Activated naive CD4-positive, alpha-beta T cell treated with anti-CD3 and anti-CD28 coated beads, Interleukin-2, amount 50 U/mL, for 72 hours (primary cell): ENCODE results near the gene CYP46A1. TPM values are rescaled to one million over a fixed set of nuclear protein-coding genes. Genes with fewer than 3 reads are reported as not detected.
"Not testable (repeated sequence)": the region's sequence is repeated elsewhere in the genome, so short reads cannot be mapped to it uniquely, and the experiment has no call there.

ENCODE experiments used
- ATAC-seq, 2 donors: fragments of 150-1000 bp; cut with Tn5 transposase; 2 replicates each; pipeline ENCODE4 v1.10.0; 2021; ENCODE audit warnings: mild to moderate bottlenecking in 2 of 2, moderate library complexity in 2 of 2
- DNase-seq, 2 donors: peaks; one replicate each; pipeline ENCODE4 v3.0.0; 2021 to 2022; ENCODE audit warnings: low spot score in 2 of 2
- H3K27ac Mint-ChIP-seq, 2 donors: one replicate each; pipeline ENCODE4 v1.8.0; 2022; ENCODE audit warnings: mild to moderate bottlenecking in 2 of 2, mixed read lengths in 2 of 2
- H3K36me3 Mint-ChIP-seq, 2 donors: one replicate each; pipeline ENCODE4 v1.8.0; 2022; ENCODE audit warnings: mixed read lengths in 2 of 2
- H3K9me3 Mint-ChIP-seq, 2 donors: one replicate each; pipeline ENCODE4 v1.8.0; 2022; ENCODE audit warnings: mixed read lengths in 2 of 2
- total RNA-seq, 2 donors: library from RNA; stranded (reverse); gene quantifications; one replicate each; pipeline ENCODE4 v1.2.3, GENCODE V29; 2022

Gene CYP46A1
- total RNA-seq: under 1 TPM; 0.14 to 0.21 TPM

DNA sequence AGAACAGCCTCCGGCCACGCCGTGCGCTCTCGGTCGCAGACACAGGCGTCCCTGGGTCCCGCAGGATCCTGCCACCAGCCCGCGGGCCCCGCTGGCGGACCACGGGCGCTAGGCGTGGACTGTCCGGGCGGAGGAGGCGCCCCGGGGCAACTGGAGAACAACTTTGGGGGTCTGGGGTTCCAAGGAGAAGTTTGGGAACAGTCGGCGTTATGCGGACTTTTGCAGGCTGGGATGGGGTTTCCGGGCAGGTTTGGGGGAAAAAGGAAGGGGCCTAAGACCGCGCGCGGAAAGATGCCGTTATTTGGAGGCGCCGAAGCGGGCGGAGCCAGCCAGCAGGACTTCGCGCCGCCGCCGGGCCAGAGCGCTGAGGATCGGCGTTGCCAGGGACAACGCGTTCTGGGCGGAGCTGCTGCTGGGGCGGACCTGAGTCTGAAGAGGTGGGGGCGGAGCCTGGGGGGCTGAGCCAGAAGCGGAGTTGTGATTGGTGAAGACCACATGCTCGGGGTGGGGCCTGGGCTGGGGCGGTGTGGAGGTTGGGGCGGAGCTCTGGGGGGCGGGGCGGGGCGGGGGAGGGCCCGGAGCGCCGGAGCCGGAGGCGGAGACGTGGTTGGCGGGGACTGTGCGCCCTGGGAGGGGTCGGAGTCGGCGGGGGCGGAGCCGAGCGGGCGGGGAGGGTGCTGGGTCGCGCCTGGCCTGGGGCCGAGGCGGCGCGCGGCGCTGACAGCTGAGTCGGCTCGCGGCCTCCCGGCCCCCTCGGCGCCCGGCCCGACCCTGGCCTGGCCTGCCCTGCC, at the start of gene CYP46A1:
TSS of gene CYP46A1 (plus strand) at position 680 of the 791 bp plus-strand sequence. CDS start 120 bp downstream, outside the sequence.
- Mint-ChIP-seq H3K27ac (peak within 1 kb of the TSS; percentile 44 to 67), H3K36me3 (no peaks in the 10 kb centered on the region), H3K9me3 (no peaks in the 10 kb centered on the region)
- ATAC-seq (peak; percentile 94 to 95), DNase-seq (peak; percentile 99)

- ATAC-seq: no peak
- no peak overlapping the region for H3K27ac Mint-ChIP-seq
- H3K9me3 Mint-ChIP-seq: no peaks in the 10 kb centered on the region
- DNase-seq: no peak
- H3K36me3 Mint-ChIP-seq: no peaks in the 10 kb centered on the region
Observed at GRCh38 chr14:99634443-99634842, 49.7 kb upstream of the CYP46A1 start.

GRCh38 chr14:99635116-99635515, 49.0 kb upstream of the CYP46A1 start:
- H3K9me3 Mint-ChIP-seq: no peaks in the 10 kb centered on the region
- DNase-seq (no peak), ATAC-seq (no peak)
- H3K36me3 Mint-ChIP-seq: no peaks in the 10 kb centered on the region
- no peak overlapping the region for H3K27ac Mint-ChIP-seq

GRCh38 chr14:99636487-99636886, 47.6 kb upstream of the CYP46A1 start:
- ATAC-seq (no peak), DNase-seq (no peak)
- no peaks in the 10 kb centered on the region for H3K9me3 Mint-ChIP-seq
- no peak overlapping the region for H3K27ac Mint-ChIP-seq
- no peaks in the 10 kb centered on the region for H3K36me3 Mint-ChIP-seq

- DNase-seq (no peak), ATAC-seq (no peak)
- Mint-ChIP-seq H3K36me3 (no peaks in the 10 kb centered on the region), H3K9me3 (no peaks in the 10 kb centered on the region), H3K27ac (no peak overlapping the region)
Observed at GRCh38 chr14:99637624-99638023, 46.5 kb upstream of the CYP46A1 start.

GRCh38 chr14:99642771-99643170, 41.3 kb upstream of the CYP46A1 start:
- H3K36me3 Mint-ChIP-seq, ATAC-seq, H3K9me3 Mint-ChIP-seq, H3K27ac Mint-ChIP-seq, DNase-seq: not testable (repeated sequence)

- no peaks in the 10 kb centered on the region for H3K36me3 Mint-ChIP-seq
- H3K27ac Mint-ChIP-seq: no peak overlapping the region
- no peaks in the 10 kb centered on the region for H3K9me3 Mint-ChIP-seq
- ATAC-seq: peak; percentile 41 to 60
- no peak for DNase-seq
Observed at GRCh38 chr14:99643343-99643742, 40.8 kb upstream of the CYP46A1 start.

GRCh38 chr14:99644035-99644587, 40.0 kb upstream of the CYP46A1 start:
- H3K9me3 Mint-ChIP-seq: no peaks in the 10 kb centered on the region
- no peaks in the 10 kb centered on the region for H3K36me3 Mint-ChIP-seq
- no peak for ATAC-seq
- H3K27ac Mint-ChIP-seq: no peak overlapping the region
- DNase-seq: no peak

DNA sequence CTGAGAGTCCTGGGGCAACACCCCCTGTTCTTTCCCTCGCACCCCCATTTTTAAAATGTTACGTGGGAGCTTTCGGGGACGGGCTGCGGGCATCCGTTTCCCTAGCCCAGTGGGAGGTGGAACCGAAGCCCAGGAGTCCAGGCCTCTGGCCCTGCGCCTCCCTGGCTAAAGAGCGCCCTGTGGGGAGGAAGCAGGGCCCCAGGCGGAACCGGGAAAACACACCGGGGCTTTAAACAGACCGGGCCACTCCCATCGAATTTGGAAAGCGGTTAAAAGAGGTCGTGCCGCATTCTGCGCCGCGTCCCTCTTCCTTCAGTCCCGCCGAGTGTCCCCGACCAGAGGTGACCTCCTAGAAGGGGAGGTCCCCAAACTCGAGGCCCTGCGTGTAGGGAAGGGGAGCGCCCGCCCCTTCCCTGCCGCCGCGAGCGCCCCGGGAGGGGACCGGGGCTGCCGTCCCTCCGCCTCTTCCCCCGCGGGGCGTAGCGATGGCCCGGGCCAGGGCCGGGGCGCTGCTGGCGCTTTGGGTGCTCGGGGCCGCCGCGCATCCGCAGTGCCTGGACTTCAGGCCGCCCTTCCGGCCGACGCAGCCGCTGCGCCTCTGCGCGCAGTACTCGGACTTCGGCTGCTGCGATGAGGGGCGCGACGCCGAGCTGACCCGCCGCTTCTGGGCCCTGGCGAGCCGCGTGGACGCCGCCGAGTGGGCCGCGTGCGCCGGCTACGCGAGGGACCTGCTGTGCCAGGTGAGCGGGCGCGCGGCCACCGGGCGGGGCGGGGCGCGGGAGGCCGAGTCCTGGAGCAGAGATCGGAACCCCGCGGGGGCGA, 39.2 kb upstream of the CYP46A1 start, which contains the start of gene HHIPL1:
TSS of gene HHIPL1 (plus strand) at position 407 of the 822 bp plus-strand sequence. CDS start at position 486, 79 bp downstream.
- ATAC-seq: peak in 1 of 2 donors; percentile 53
- DNase-seq: no peak
- H3K9me3 Mint-ChIP-seq: no peaks in the 10 kb centered on the region
- H3K27ac Mint-ChIP-seq: no peak within 1 kb of the TSS
- no peaks in the 10 kb centered on the region for H3K36me3 Mint-ChIP-seq

DNA sequence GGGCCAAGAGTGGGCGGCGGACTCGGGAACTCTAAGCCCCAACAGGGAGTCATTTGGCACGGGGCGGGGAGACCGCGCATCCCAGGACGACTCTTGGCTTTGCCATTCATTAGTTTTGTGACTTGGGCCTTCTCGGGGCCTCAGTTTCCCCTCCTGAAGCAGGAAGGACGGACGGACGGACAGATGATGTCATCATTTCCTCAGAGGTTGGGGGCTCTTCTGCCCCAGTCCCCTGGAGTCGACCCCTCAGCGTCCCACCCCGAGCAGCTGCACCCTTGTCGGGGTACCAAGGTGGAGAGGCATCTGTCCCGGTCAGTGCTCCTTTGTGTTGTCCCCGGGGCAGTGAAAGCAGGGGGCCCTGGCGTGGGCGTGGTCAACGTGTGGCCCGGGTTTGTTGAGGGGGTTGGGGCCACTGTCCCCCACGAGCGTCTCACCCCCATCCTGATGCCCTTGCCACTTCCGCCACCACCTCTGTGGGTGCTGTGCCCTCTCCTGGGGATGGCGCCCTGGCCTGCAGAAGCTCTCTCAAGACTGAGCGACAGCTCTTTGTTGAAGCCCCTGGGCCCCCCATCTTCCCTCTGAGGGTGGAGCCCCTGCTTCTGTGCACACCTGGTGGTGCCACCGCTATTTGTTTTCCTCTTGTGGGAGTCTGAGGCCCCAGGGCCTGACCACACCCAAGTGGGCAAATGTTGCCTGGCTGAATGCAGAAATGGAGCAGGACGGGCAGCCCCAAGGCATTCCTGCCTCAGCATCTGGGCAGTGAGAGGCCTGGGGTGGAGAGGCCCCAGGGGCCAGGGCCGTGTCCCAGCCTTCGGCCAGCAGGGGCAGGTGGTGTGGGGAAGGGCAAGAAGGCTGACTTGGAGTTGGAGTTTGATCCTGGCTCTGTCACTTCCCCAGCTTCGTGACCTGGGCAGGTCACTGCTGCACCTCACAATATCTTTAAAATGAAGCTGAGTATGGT, 38.3 kb upstream of the CYP46A1 start:
- ATAC-seq (no peak), DNase-seq (no peak)
- H3K9me3 Mint-ChIP-seq: no peaks in the 10 kb centered on the region
- H3K36me3 Mint-ChIP-seq: no peaks in the 10 kb centered on the region
- H3K27ac Mint-ChIP-seq: no peak overlapping the region

GRCh38 chr14:99647411-99647810, 36.7 kb upstream of the CYP46A1 start:
- ATAC-seq (no peak), DNase-seq (no peak)
- H3K36me3 Mint-ChIP-seq: no peaks in the 10 kb centered on the region
- H3K27ac Mint-ChIP-seq: no peak overlapping the region
- no peaks in the 10 kb centered on the region for H3K9me3 Mint-ChIP-seq

GRCh38 chr14:99648027-99648784, 35.9 kb upstream of the CYP46A1 start:
- no peak for ATAC-seq
- no peaks in the 10 kb centered on the region for H3K9me3 Mint-ChIP-seq
- H3K36me3 Mint-ChIP-seq: no peaks in the 10 kb centered on the region
- DNase-seq: no peak
- no peak overlapping the region for H3K27ac Mint-ChIP-seq

DNA sequence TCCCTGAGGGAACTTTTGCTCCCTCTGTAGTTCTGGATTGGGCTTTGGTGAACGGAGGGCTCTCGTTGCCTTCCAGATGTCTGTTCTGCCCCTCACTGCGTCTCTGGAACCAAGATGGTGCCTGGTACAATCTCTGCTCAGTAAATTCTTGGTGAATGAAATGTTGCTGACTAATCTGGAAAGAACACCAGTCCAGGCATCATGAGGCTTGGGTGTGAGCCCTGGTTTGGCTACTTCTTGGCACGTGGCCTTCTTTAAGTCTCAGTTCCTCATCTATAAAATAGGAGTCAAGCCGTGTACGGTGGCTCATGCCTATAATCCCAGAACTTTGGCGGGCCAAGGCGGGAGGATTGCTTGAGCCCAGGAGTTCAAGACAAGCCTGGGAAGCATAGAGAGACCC, 34.9 kb upstream of the CYP46A1 start:
- ATAC-seq: no peak
- no peak for DNase-seq
- no peaks in the 10 kb centered on the region for H3K9me3 Mint-ChIP-seq
- H3K36me3 Mint-ChIP-seq: no peaks in the 10 kb centered on the region
- H3K27ac Mint-ChIP-seq: no peak overlapping the region

DNA sequence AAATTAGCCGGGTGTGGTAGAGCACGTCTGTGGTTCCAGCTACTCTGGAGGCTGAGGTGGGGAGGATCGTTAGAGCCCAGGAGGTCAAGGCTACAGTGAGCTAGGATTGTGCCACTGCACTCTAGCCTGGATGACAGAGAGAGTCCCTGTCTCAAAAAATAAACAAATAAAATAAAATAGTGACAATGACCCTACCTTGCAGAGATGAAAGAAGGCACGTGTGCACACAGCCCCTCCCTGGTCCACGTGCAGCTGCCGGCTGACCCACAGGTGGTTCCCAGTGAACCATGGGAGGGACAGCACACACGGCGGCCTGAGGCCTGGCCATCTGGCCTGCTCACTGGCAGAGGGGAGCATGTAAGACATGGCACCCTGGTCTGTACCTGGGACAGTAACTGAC, 34.5 kb upstream of the CYP46A1 start:
- Mint-ChIP-seq H3K9me3 (no peaks in the 10 kb centered on the region), H3K27ac (no peak overlapping the region), H3K36me3 (no peaks in the 10 kb centered on the region)
- ATAC-seq (no peak), DNase-seq (no peak)

- ATAC-seq (no peak), DNase-seq (no peak)
- Mint-ChIP-seq H3K36me3 (no peaks in the 10 kb centered on the region), H3K9me3 (no peaks in the 10 kb centered on the region), H3K27ac (no peak overlapping the region)
Observed at GRCh38 chr14:99650189-99650588, 33.9 kb upstream of the CYP46A1 start.
